Activated CD4-positive, alpha-beta memory T cell treated with anti-CD3 and anti-CD28 coated beads, Interleukin-2, amount 10 ng/mL, durations not matched to agents 7 days and 5 days (primary cell): ENCODE results near the gene OR4A47. TPM values are rescaled to one million over a fixed set of nuclear protein-coding genes. Genes with fewer than 3 reads are reported as not detected.
"Not testable (repeated sequence)": the region's sequence is repeated elsewhere in the genome, so short reads cannot be mapped to it uniquely, and the experiment has no call there.

Experiments
- CTCF ChIA-PET: fragments of 350-600 bp; sonication (Branson Sonifier 250); formaldehyde crosslinking; loops from one replicate; lab custom pipeline; 2021; ENCODE audit warnings: antibody characterized with exemption, inconsistent platforms; lab: Charles Lee
- POLR2A ChIA-PET: fragments of 350-600 bp; sonication (Branson Sonifier 250); formaldehyde crosslinking; loops from one replicate; lab custom pipeline; 2021; ENCODE audit warnings: antibody characterized with exemption; lab: Charles Lee
- DNase-seq: peaks from one replicate; pipeline ENCODE4 v3.0.0-alpha.2; 2020
- H3K27ac Mint-ChIP-seq: one replicate; pipeline ENCODE4 v1.8.0; 2021; ENCODE audit warnings: mild to moderate bottlenecking, mixed read lengths
- H3K27me3 Mint-ChIP-seq: one replicate; pipeline ENCODE4 v1.8.0; 2021; ENCODE audit warnings: mixed read lengths
- H3K36me3 Mint-ChIP-seq: one replicate; pipeline ENCODE4 v1.8.0; 2021; ENCODE audit warnings: low read depth, mixed read lengths
- H3K4me1 Mint-ChIP-seq: one replicate; pipeline ENCODE4 v1.8.0; 2021; ENCODE audit warnings: mixed read lengths
- H3K4me3 Mint-ChIP-seq: one replicate; pipeline ENCODE4 v1.8.0; 2021; ENCODE audit warnings: mild to moderate bottlenecking, mixed read lengths
- H3K9me3 Mint-ChIP-seq: one replicate; pipeline ENCODE4 v1.8.0; 2021; ENCODE audit warnings: mixed read lengths
- total RNA-seq, 2 experiments: library from RNA; stranded (reverse); gene quantifications; one replicate each; pipeline ENCODE4 v1.2.3, GENCODE V29; 2021

OR4A47 gene, protein sequence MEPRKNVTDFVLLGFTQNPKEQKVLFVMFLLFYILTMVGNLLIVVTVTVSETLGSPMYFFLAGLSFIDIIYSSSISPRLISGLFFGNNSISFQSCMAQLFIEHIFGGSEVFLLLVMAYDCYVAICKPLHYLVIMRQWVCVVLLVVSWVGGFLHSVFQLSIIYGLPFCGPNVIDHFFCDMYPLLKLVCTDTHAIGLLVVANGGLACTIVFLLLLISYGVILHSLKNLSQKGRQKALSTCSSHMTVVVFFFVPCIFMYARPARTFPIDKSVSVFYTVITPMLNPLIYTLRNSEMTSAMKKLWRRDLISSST
- not detected for total RNA-seq

- H3K27ac Mint-ChIP-seq, H3K36me3 Mint-ChIP-seq, CTCF ChIA-PET: not testable (repeated sequence)
Observed at GRCh38 chr11:48488493-48488892, at the start of gene OR4A47. TSS of gene OR4A47 (plus strand) at chr11:48488793. CDS start at chr11:48488793, 0 bp downstream.

GRCh38 chr11:48455909-48456308 lies 32.7 kb upstream of the OR4A47 start:
- H3K4me3 Mint-ChIP-seq, H3K9me3 Mint-ChIP-seq, H3K36me3 Mint-ChIP-seq, DNase-seq, H3K4me1 Mint-ChIP-seq, H3K27ac Mint-ChIP-seq, POLR2A ChIA-PET, CTCF ChIA-PET, H3K27me3 Mint-ChIP-seq: not testable (repeated sequence)

More at GRCh38 chr11:48488493-48488892, at the start of gene OR4A47:
- DNase-seq, H3K27me3 Mint-ChIP-seq, H3K4me1 Mint-ChIP-seq, H3K9me3 Mint-ChIP-seq, POLR2A ChIA-PET, H3K4me3 Mint-ChIP-seq: not testable (repeated sequence)

- H3K9me3 Mint-ChIP-seq, H3K27ac Mint-ChIP-seq, H3K27me3 Mint-ChIP-seq, H3K4me3 Mint-ChIP-seq, H3K4me1 Mint-ChIP-seq, DNase-seq, H3K36me3 Mint-ChIP-seq, CTCF ChIA-PET, POLR2A ChIA-PET: not testable (repeated sequence)
Observed at GRCh38 chr11:48473966-48474365, 14.6 kb upstream of the OR4A47 start.

- CTCF ChIA-PET, DNase-seq, H3K36me3 Mint-ChIP-seq, H3K27ac Mint-ChIP-seq, H3K4me1 Mint-ChIP-seq, H3K27me3 Mint-ChIP-seq, POLR2A ChIA-PET, H3K9me3 Mint-ChIP-seq, H3K4me3 Mint-ChIP-seq: not testable (repeated sequence)
Observed at GRCh38 chr11:48474703-48475102, 13.9 kb upstream of the OR4A47 start.

DNA sequence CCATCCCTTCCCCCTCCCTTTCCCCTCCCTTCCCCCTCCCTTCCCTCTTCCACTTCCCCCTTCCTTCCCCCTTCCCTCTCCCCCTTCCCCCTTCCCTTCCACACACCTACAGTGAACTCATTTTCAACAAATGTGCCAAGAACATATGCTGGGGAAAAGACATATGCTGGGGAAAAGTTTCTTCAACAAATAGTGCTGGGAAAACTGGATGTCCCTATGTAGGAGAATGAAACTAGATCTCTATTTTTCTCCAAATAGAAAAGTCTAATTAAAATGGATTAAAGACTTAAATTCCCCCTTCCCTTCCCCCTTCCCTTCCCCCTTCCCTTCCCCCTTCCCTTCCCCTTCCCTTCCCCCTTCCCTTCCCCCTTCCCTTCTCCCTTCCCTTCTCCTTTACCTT lies 17.6 kb downstream of the OR4A47 start:
- POLR2A ChIA-PET, H3K27me3 Mint-ChIP-seq, H3K9me3 Mint-ChIP-seq, H3K27ac Mint-ChIP-seq, H3K4me1 Mint-ChIP-seq, H3K4me3 Mint-ChIP-seq, H3K36me3 Mint-ChIP-seq, CTCF ChIA-PET, DNase-seq: not testable (repeated sequence)

DNA sequence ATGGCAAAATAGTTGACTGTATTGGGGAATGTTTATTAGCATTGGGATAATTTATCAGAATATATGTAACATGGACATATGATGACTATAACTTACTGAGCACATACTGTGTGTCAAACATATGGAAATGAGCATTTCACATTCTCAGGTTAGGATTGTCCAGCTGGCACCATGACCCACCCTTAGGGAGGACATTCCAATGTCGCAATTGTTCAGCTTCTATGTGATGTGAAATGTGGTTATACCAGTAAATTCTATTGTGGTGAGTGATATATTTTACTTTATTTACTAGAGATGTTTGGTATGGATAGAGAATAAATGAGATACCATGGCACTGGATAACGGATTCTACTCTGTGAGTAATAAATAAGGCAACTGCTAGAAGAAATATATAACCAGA lies 50.4 kb downstream of the OR4A47 start:
- no peaks in the 10 kb centered on the region for H3K4me1 Mint-ChIP-seq
- no peak overlapping the region for H3K4me3 Mint-ChIP-seq
- no peaks in the 10 kb centered on the region for H3K36me3 Mint-ChIP-seq
- H3K27me3 Mint-ChIP-seq, result no peaks in the 10 kb centered on the region
- POLR2A ChIA-PET, result no interaction called here
- DNase-seq, result no peak
- CTCF ChIA-PET, result no interaction called here
- H3K27ac Mint-ChIP-seq, result no peak overlapping the region
- H3K9me3 Mint-ChIP-seq, result no peaks in the 10 kb centered on the region

Other genes with a start within 250 kb of the OR4A47 start
- gene OR4X2, start 243.7 kb upstream of the OR4A47 start, total RNA-seq, result not detected
- not detected for gene OR4X1, start 224.9 kb upstream of the OR4A47 start, total RNA-seq
- gene OR4S1, start 182.6 kb upstream of the OR4A47 start, total RNA-seq, result not detected
- gene OR4C3, start 163.9 kb upstream of the OR4A47 start, total RNA-seq, result not detected
- not detected for gene OR4C5, start 122.3 kb upstream of the OR4A47 start, total RNA-seq